Cardiac fibroblast (primary cell): ENCODE results near the gene RHOB.
A peak's percentile ranks its signal among the peaks of the same experiment; 100 is the strongest.

Source experiments
- DNase-seq, 2 donors: peaks; one replicate each; pipeline versions ENCODE4 v3.0.0 to v3.0.0-alpha.2; 2010; ENCODE audit warnings: low read depth in 2 of 2
- H3K4me3 ChIP-seq, 2 donors: replicated peaks in 1 of 2; 1 replicate in 1 of 2; 2 replicates in 1 of 2; pipeline ENCODE4 v1.5.1; 2011; ENCODE audit warnings: low read depth in 2 of 2, low read length in 2 of 2, mild to moderate bottlenecking in 2 of 2, moderate library complexity in 1 of 2
- TF ChIP-seq, protein P1 (sequence below): IDR thresholded peaks from one replicate; pipeline ENCODE4 v1.5.1; 2011; ENCODE audit warnings: low read depth, mild to moderate bottlenecking, low read length, inconsistent platforms

Gene RHOB

DNA sequence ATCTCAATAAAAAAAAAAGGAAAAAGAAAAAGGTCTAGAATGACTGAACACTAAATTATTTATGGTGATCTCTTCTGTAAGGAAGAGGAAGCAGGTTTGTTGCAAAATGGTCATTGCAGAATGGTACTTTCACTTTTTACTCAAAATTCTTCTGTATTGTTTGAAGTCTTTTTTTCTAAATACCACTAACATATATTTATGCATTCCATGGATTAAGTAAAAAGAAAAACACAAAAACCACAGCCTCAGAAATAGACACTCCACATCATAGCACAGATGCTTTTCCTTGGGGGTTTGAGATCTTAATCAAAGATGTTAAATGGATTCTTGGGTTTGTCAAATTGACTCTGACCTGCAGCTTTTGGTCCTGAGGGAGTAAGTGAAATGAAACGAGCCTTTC is 47.4 kb downstream of the RHOB start:
- TF ChIP-seq, protein P1, sequence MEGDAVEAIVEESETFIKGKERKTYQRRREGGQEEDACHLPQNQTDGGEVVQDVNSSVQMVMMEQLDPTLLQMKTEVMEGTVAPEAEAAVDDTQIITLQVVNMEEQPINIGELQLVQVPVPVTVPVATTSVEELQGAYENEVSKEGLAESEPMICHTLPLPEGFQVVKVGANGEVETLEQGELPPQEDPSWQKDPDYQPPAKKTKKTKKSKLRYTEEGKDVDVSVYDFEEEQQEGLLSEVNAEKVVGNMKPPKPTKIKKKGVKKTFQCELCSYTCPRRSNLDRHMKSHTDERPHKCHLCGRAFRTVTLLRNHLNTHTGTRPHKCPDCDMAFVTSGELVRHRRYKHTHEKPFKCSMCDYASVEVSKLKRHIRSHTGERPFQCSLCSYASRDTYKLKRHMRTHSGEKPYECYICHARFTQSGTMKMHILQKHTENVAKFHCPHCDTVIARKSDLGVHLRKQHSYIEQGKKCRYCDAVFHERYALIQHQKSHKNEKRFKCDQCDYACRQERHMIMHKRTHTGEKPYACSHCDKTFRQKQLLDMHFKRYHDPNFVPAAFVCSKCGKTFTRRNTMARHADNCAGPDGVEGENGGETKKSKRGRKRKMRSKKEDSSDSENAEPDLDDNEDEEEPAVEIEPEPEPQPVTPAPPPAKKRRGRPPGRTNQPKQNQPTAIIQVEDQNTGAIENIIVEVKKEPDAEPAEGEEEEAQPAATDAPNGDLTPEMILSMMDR = no peak
- DNase-seq = peak; percentile 42 to 73
- H3K4me3 ChIP-seq = no peak overlapping the region

DNA sequence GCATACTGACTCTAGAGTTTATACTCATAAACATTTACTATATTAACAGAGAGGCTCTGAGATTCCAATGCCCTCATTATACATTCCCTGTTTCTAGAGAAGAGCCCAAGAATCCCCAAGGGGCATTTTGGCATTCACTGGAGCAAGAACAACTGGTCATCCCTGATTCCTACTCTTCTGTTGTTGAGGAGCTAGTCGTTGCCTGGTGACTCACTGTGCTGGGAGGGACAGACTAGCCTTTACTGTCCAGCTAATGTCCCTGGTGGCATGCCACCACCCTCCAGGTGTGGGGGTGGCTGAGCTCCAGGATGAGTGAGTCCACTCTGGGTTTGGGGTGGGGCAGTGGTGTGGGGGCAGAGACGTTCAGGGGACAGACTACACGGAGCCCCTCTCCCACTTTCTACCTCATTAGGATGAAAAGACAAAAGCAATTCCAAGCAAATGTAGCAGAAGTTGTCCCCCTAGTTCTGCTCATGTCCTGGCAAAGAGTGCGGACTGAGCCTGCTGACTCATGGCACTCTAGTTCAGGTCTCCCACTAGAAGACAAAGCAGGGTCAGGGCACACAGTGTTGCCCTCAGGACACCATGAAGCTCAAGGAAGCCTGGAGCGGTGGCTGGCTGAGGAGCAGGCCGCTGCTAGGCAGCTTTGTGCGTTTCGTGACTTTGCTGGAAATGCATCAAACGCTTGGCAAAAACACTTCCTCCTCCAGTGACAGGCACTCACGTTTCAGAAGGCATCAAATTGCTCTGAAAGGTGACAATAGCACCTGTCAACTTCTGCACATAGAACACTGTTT is 49.4 kb downstream of the RHOB start:
- H3K4me3 ChIP-seq = no peak overlapping the region
- TF ChIP-seq, protein P1 = no peak
- DNase-seq = peak; percentile 61 to 85

DNA sequence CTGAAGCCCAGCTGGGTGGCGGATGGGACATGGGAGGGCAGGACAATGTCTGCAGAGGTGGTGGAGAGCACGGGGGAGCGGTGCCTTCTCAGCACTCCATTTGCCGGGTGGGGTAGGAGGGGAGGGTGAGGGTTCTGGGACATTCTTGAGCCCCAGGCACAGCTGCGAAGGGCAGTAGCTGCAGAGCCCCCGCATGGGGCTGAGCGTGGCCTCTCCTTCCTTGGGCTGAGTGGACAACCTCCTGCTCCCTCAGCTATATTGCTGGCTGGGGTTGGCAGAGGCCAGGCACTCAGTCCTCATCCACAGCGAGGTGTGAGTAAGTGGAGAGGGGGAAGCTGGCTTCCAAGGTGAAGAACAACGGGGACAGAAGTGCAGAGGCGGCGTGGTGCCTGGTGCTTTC is 50.1 kb downstream of the RHOB start:
- TF ChIP-seq, protein P1 = no peak
- H3K4me3 ChIP-seq = no peak overlapping the region
- no peak for DNase-seq
